HG02610 (cell line): ENCODE data around the gene XKR7.
"Not testable (repeated sequence)": the region's sequence is repeated elsewhere in the genome, so short reads cannot be mapped to it uniquely, and the experiment has no call there.

Experiments
- ATAC-seq: cut with Tn5 transposase; IDR thresholded peaks from one replicate; pipeline ENCODE4 v1.9.1; 2021; ENCODE audit warnings: mild to moderate bottlenecking, moderate library complexity; ENCODE audit not compliant: unreplicated experiment

The XKR7 gene

GRCh38 chr20:31967830-31968249 is at the start of gene XKR7:
XKR7 (plus strand) TSS chr20:31968151; CDS start chr20:31968176, 25 bp downstream.
- no peak for ATAC-seq

DNA sequence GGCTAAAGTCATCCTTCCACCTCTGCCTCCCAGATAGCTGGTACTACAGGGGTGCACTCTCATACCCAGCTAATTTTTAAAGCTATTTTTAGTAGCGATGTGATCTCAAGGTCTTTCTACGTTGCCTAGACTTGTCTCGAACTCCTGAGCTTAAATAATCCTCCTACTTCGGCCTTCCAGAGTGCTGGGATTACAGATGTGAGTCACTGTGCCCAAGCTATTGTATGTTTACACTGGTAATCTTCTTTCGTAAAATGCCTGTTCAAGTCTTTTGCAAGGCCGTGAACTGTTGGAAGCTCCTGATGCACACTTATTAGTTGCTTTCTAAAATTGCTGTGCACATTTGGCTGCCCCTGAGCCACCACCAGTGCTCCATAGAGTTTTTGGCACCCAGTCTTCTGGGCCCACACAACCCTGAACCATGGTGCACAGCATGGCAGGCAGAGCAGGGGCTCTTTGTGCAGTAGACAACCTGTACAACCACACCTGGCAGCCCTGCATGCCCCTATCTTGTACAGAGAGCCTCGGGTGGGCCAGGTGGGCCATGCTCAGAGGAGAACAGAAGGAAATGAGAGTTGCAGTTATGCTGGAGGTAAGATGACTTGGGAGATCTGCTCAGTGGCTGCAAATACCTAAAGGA is 49.4 kb upstream of the XKR7 start:
- ATAC-seq: no peak

- no peak for ATAC-seq
Measured at GRCh38 chr20:31919410-31920155, 48.4 kb upstream of the XKR7 start.

GRCh38 chr20:31920275-31920855 is 47.6 kb upstream of the XKR7 start:
- ATAC-seq: no peak

- not testable (repeated sequence) for ATAC-seq
Measured at GRCh38 chr20:31921480-31921879, 46.5 kb upstream of the XKR7 start.

DNA sequence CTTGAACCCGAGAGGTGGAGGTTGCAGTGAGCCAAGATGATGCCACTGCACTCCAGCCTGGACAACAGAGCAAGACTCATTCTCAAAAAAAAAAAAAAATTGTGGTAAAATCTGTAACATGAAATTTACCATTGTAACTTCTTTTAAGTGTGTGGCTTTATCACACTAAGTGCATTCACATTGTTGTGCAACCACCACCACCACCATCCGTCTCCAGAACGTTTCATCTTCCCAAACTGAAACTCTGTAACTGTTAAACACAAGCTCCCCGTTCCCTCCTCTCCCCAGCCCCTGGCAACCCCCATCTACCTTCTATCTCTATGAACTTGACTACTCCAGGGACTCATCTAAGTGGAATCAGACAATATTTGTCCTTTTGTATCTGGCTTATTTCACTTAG is 45.8 kb upstream of the XKR7 start:
- ATAC-seq: no peak

DNA sequence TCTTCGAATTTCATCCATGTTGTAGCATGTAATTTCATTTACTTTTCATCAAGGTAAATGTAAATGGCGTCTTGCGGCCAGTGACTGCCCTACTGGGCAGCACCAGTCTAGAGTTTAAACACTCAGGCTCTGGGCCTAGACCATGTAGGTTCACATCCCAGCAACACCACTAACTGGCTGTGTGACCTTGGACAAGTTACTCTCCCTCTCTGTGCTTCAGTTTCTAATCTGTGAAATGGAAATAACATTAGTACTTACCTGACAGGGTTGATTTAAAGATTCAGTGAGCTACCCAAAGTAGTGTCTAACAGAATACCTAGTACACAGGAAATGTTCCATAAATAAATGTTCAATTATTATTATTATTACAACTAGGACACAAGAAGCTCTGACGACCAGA is 45.4 kb upstream of the XKR7 start:
- ATAC-seq: no peak

DNA sequence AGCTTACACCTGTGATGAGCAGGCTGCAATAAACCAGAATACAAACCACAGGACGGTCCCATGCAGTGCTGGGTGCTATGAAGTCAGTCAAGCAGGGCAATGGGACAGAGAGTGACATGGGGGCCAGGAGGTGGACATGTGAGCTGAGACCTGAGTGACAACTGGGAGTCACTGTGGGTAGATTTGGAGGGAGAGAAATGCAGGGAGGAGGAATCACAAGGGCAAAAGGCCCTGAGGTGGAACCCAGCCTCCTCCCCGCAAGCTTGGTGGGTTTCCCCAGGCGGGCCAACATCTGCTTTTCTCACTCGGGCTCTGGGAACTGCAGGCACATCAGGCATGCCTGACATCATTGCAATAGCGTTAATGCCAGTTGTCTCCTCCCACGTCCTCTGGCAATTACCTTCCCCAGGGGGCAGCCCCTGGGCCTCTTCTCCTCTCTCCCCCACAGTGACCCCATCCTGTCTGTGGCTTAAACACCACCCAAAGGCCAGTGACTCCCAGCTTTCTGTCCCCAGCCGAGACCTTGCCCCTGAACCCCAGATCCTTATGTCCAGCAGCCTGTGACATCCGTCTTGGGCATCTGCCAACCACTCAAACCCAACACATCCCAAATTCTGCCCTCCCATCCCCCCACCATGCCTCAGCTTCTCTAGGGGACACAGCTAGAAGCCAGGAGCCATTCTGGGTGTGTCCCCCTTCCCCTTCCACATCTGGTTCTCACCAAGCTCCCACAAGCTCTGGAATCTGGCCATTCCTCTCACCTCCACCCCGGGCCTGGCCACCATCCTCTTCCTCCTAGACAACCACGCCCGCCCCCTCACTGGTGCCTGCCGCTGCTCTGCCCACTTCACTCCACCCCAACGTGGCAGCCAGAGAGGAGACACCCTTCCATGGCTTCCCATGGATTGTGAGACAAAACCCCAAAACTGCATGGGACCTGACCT is 44.3 kb upstream of the XKR7 start:
- ATAC-seq: peak; percentile 80

- ATAC-seq: no peak
Measured at GRCh38 chr20:31924561-31924960, 43.4 kb upstream of the XKR7 start.

GRCh38 chr20:31925631-31926030 is 42.3 kb upstream of the XKR7 start:
- no peak for ATAC-seq

DNA sequence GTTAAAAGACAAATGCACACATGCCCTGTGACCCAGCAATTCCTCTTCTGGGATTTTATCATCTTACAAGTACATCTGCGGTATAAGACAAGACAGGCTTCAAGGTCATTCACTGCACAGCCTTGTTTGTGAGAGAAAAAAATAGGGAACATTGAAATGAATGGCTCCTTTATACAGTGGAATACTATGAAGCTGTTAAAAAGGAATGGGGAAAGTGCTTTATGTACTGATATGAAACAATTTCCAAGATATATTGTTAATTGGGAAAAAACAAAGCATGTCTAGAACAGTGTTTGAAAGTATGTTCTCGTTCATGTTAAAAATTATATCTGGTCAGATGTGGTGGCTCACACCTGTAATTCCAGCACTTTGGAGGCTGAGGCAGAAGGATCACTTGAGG is 41.5 kb upstream of the XKR7 start:
- ATAC-seq: no peak

DNA sequence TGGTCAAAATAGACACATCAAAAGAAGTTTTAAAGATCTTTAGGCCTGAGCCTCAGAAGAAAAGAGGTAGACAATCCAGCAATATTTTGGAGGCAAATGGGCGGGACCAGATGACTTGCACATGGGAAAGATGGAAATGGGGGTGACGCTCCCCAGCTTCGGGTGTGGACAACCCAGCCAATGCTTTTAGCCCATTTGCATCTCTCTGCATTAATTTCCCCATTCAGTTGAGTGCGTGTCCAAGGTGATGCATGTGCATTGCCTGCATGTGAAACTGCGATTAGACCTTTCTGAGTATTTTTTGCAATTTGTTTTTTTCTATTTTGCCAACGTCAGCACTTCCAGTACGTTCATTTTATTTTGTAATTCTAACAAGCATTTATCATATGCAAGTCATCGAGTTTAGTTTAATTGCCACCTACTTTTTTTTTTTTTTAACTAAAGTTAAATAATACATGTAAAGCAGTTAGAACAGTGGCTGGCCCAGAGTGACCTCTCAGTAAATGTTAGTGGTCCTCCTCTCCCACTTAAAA is 40.3 kb upstream of the XKR7 start:
- ATAC-seq: no peak

DNA sequence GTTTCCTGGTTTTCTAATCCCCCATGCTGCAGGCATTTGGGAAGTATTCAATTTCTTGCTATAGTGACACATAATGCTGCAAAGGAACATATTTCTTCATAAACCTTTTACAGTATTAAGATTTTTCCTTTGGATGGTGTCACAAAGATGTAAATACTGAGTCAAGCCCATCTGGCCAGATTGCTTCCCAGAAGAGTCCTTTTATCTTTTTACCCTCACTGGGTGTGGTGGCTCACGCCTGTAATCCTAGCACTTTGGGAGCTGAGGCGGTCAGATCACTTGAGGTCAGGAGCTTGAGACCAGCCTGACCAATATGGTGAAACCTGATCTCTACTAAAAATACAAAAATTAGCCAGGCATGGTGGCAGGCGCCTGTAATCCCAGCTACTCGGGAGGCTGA is 38.3 kb upstream of the XKR7 start:
- ATAC-seq: not testable (repeated sequence)

DNA sequence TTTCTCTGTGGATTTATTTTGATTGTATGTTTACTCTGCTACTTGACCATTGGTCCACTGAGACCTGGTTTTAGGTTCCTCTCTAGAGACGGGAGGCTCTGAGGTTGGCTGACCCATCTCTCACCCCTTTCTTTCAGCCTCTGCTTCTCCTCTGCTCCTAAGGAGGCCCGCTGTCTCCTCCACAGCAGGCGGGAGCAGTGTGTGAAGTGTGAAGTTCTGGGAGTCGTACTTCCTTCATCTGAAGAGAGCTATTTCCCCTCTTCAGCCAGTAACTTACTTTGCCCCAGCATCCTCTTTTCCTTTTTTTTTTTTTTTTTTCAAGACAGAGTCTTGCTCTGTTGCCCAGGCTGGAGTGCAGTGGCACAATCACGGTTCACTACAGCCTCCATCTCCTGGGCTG is 37.2 kb upstream of the XKR7 start:
- ATAC-seq: no peak

- no peak for ATAC-seq
Measured at GRCh38 chr20:31933698-31934097, 34.3 kb upstream of the XKR7 start.

DNA sequence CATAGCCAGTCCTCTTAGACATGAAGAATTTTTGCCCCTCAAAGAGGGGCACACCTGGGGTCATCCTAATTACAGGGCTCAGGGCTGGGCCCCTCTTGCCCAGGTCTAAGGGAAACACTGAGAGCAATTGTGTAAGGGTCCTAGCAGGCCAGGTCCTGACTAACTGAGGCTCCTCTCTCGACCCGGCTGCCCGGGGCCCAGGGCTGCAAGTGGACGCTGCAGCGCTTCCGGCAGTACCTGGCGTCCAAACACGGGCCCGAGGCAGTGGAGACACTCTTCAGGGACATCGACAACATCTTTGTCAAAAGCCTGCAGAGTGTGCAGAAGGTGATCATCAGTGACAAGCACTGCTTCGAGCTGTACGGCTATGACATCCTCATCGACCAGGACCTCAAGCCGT is 33.5 kb upstream of the XKR7 start:
- no peak for ATAC-seq

DNA sequence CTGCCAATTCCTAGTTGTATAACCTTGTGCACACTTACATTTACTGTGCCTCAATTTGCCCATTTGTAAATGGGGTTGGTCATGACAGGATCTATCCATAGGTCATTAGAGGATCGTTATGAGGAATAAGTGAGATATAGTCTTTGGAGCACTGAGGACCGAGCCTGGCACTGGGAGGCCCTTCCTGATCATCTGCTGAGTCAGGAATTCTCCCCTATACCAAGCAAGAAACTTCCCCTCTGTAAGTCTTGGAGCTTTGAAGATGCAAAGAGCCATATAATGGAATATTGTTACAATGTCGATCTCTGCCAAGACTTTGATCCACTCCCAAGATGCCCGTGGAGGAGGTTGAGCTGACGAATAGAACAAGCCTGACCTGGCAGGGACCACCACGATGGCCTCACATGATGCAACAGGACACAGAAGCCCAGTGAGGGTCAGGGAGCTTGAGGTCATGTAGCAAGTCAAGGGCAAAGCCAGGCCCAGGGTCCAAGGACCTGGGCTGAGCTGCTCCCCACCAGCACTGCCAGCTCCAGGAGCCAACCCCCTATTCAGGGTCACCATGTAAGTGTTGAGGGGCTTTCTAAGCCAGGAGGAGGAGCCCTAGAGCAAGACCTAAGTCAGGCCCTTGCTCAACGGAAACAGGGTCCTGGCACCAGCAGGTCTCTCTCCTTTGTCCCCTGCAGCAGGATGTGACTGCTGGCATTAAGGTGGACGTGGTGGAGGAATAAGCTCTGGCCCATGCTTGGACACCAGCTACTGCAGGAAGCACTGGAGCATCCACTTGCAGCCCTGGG is 32.8 kb upstream of the XKR7 start:
- no peak for ATAC-seq

DNA sequence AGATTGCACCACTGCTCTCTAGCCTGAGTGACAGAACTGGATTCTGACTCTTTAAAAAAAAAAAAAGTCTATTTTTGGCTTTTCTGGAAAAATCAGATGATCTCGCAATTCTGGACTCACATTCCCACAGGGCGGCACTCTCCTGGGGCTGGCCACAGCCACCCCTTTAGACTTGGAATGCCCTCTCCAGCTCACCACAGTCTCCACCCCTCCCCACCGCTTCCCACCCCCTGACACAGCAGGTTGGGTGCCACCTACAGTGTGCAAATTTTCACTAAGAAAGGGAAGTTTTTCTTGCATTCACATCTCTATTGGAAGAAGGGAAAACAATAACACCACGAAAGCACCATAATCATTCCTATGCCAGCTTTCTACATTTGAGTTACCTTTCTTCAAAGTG is 31.5 kb upstream of the XKR7 start:
- ATAC-seq: no peak

GRCh38 chr20:31937820-31938219 is 30.1 kb upstream of the XKR7 start:
- ATAC-seq: no peak

- no peak for ATAC-seq
Measured at GRCh38 chr20:31939661-31940060, 28.3 kb upstream of the XKR7 start.
